Measurements from ENCODE around the gene SHISAL1.

The SHISAL1 gene

DNA sequence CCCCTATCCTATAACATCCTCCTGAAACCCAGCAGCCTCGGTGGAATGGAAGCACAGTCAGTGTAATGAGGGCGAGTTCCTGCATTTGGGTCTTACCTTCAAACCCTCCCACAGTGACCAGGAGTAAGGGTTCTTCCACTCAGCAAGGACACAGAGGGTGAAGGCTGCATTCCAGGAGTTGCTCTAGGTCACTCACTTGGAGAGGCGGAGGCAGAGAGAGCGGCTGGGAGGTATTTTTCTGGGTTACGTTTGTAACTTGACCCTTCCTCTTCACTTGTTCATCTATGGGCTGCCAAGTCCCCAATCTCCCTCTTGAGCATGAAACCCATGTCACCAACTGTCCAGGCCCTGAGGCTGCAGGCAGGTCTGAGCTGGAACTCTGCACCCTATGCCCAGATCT is 36.8 kb upstream of the SHISAL1 start:
- Mint-ChIP-seq H3K4me3 (no peak overlapping the region), H3K27me3 (peaks cover 58% of the 10 kb centered on the region), H3K4me1 (peaks cover 37% of the 10 kb centered on the region), H3K9me3 (no peaks in the 10 kb centered on the region), H3K27ac (no peak overlapping the region)
- ATAC-seq (no peak), DNase-seq (no peak)

DNA sequence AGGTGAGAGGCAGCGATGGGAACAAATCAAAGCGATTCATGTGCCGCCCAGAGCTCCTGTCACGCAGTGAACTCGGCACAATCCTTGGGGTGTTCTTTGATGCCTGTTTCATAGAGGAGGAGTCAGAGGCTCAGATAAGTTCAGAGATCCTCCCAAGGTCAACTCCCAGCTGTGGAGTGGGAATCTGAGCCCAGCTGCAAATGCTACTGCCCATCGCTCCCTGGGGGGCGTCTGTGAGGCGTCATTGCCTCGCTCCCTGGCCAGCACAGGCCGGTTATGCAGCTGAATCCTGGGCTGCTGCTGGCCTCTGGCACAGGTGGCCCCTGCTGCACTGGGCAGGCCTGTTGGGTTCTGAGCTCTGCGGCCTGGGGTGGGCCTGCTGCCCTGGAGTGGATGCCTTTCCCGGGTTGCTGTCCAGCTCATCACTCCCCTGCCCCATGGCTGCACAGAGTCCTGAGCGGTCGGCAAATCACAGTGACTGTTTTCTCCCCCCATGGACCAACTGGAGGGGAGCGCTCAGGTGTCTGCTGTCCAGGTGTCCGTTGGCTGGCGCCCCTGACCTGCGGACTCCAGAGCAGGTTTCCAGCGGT is 36.3 kb upstream of the SHISAL1 start:
- Mint-ChIP-seq H3K27me3 (peaks cover 52% of the 10 kb centered on the region), H3K4me1 (peaks cover 34% of the 10 kb centered on the region), H3K4me3 (no peak overlapping the region), H3K27ac (no peak overlapping the region), H3K9me3 (no peaks in the 10 kb centered on the region)
- DNase-seq (no peak), ATAC-seq (no peak)

DNA sequence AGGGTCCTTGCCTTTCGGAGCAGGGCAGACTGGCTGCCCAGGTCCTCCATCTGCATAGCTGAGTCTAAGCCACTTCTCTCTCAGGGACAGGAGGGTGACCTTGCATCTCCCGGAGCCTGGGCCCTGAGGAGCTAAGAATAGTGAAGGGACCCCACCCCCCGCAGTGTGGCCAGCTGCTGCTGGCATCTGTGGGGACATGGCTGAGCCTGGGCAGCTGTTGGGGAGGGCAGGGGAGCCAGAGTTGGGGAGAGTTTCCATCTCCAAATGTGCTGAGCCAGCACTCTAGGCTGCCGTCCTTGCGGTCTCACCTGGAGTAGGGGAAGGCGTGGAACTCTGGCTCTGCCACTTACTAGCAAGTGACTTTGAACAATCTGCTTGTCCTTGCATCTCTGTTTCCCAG is 34.8 kb upstream of the SHISAL1 start:
- Mint-ChIP-seq H3K4me3 (no peak overlapping the region), H3K9me3 (no peaks in the 10 kb centered on the region), H3K27ac (no peak overlapping the region), H3K4me1 (peaks cover 26% of the 10 kb centered on the region), H3K27me3 (peaks cover 37% of the 10 kb centered on the region)
- DNase-seq (no peak), ATAC-seq (no peak)

DNA sequence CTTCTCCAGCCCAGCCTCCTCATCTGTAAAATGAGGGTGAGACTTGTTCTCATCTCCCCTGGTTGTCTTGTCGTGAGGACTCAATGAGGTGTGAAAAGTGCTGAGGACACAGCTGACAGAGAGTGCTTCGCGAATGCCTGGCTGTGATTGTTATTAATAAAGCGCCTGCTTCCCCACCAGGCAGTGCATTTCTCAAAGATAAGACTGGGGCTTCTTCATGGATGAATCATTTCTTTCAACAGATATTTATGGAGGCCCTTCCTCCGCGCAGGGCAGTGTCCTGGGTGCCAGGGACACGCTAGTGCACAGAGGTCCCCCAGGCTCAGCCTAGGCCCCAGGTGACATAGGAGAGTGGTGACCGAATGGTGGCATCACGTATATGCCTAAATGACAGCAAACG is 34.3 kb upstream of the SHISAL1 start:
- ATAC-seq = no peak
- Mint-ChIP-seq H3K4me3 (no peak overlapping the region), H3K27ac (no peak overlapping the region), H3K27me3 (peaks cover 36% of the 10 kb centered on the region), H3K4me1 (peaks cover 21% of the 10 kb centered on the region), H3K9me3 (no peaks in the 10 kb centered on the region)
- DNase-seq = no peak

DNA sequence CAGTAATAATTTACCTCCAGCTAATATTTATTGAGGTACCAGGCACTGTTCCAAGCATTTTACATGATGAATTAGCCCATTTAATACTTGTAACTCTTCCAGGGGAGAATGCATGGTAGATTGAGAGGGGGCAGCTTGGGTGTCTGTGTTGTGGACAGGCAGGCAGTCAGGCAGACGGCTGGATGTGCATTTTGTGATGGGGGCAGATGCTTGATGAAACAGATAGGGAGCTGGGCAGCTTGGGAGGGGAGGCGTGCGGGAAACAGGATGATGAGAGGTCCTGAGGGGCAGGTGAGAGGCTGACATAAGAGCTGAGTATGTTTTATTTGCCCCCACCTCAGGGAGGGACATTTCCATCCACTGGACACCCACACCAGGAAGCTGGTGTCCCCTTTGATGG is 33.1 kb upstream of the SHISAL1 start:
- no peak overlapping the region for H3K4me3 Mint-ChIP-seq
- no peaks in the 10 kb centered on the region for H3K9me3 Mint-ChIP-seq
- peaks cover 9% of the 10 kb centered on the region for H3K4me1 Mint-ChIP-seq
- no peak overlapping the region for H3K27ac Mint-ChIP-seq
- no peak for ATAC-seq
- peaks cover 26% of the 10 kb centered on the region for H3K27me3 Mint-ChIP-seq
- no peak for DNase-seq

DNA sequence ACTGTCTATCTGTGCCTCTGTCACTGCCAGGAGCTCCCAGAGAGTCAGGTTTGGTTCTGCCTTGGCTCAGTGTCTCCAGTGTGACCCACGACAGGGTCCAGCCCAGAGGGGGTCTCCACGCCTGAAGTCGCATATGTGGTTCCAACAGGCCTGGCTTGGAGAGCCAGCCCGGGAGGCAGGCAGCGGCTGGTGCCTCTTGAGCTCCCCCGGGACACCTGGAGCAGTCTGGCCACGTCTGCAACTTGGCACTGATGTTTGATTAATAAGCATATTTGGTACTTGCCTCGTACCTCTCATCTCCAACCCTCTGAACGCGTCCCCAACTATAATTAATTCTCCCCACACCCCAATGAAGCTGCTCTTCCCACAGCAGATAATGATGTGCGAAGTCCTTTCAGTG is 31.7 kb upstream of the SHISAL1 start:
- DNase-seq (no peak), ATAC-seq (no peak)
- peaks cover 16% of the 10 kb centered on the region for H3K27me3 Mint-ChIP-seq
- H3K9me3 Mint-ChIP-seq = no peaks in the 10 kb centered on the region
- H3K27ac Mint-ChIP-seq = no peak overlapping the region
- H3K4me3 Mint-ChIP-seq = no peak overlapping the region
- H3K4me1 Mint-ChIP-seq = no peaks in the 10 kb centered on the region

DNA sequence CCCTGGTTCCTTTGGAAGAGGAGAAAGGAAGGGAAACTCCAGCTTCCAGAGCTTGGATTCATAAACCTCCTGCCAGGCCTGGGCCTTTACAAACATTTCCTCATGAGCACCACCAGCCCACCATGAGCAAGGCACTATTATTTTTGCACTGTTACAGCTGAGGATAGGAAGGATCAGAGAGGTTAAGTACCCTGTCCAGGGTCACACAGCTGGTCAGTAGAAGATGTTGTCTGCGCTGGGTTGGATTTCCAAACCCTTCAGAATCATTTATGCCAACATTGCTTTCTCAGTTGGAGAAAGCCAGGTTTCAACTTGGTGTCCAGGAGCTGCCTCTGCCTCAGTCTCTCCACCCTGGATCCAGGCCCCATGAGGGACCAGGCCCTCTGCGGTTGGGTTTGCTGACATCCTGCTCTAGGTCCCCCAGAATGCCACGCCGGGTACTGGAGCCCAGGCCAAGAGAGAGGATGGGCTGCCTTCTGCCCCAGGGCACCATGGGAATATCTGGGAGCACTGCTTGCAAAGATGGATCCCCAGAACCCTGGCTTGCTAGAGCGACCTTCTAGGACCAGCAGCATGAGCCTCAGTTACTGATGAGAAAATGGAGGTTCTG is 29.7 kb upstream of the SHISAL1 start:
- no peak for ATAC-seq
- Mint-ChIP-seq H3K27ac (no peak overlapping the region), H3K4me3 (no peak overlapping the region)

DNA sequence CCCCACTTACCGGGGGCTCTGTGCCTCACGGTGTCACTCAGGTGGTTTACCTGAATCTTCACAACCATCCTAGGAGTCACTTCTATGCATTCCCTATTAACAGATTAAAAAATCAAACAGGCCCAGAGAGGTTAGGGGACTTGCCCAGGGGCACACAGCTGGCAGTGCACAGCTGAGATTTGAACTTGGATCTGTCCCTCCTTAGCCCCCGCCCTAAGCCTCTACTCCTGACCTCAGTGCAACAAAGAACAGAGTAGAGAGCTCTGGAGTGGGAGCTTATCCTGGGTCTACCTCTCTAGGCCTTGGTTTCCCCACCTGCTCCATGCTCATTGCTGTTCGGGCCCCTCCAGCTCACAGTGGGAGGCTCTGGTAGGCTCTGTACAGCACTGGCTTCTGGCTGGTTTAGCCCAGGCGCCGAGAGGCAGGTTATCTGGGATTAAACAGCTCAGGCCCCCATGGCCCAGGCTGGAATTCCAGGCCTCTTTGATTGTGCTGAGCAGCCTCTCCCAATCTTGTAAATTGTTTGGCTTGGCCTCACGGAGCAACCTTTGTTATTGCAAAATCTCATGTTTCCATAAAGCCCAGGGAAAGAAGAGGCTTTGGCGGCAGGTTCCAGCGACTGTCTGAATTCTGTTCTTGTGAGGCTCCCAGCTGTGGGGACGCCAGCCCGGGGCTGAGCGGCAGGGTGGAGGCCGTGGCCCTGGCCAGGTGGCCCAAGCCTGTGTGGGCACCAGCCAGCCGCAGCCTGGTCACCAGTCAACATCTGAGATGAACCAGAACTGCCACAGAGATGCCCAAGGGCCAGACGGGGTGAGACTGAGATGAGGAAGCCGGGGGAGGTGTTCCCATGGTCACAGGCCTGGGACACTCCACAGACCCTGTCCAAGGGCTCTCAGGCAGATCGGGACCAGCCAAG is 28.9 kb upstream of the SHISAL1 start:
- DNase-seq (no peak), ATAC-seq (no peak)
- no peak overlapping the region for H3K4me3 Mint-ChIP-seq

More for the DNA sequence above, 29.7 kb upstream of the SHISAL1 start:
- Mint-ChIP-seq H3K27me3 (peaks cover 9% of the 10 kb centered on the region), H3K4me1 (peaks cover 3% of the 10 kb centered on the region), H3K9me3 (no peaks in the 10 kb centered on the region)
- DNase-seq = no peak

DNA sequence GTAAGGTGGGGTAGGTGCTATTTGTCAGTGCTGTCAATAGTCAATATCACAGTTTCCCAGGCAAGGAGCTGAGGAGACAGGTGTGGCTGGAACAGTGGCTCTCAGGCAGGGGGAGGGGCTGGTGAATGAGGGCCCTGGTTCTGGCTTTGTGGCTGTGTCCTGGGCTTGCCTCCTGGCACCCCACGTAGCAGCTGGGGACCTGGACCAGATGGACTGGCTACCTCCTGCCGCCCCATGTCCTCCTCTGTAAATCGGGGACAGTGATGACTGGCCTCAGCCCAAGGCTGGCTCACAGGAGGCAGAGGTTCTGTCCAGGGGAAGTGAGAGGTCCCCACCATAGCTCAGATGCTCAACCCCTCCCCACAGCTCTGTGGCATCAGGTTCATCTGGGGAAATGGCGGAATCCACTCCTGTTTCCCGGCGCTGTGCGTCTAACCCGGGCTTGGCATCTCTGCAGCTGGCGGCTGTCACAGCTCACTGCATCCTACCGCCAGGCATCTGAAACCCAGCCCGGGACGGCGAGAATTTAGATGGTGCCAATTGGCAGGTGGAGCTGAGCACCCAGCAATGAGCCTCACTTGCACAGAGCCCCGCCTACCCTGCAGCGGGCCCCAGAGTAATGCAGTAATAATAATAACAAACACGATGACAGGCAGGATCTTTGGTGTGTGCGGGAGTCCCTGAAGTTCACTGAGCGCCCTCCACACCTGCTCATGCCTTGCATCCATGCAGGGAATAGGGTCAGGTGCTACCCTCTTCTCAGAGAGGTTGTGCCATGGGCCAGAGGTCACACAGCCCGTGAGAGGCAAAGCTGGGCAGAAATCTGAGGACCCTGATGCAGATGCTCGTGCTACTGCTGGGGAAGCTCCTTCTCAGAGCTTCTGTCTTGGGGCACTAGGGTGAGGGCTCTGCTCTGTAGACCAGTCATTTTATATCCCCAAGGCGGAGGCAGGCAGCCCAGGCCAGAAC is 27.8 kb upstream of the SHISAL1 start:
- ATAC-seq = no peak
- no peak overlapping the region for H3K4me3 Mint-ChIP-seq
- no peak for DNase-seq
- no peak overlapping the region for H3K27ac Mint-ChIP-seq
- peaks cover 7% of the 10 kb centered on the region for H3K4me1 Mint-ChIP-seq
- H3K27me3 Mint-ChIP-seq = no peaks in the 10 kb centered on the region
- no peaks in the 10 kb centered on the region for H3K9me3 Mint-ChIP-seq

More for the DNA sequence above, 28.9 kb upstream of the SHISAL1 start:
- H3K4me1 Mint-ChIP-seq = peaks cover 7% of the 10 kb centered on the region
- no peaks in the 10 kb centered on the region for H3K9me3 Mint-ChIP-seq
- no peak overlapping the region for H3K27ac Mint-ChIP-seq
- peaks cover 4% of the 10 kb centered on the region for H3K27me3 Mint-ChIP-seq

DNA sequence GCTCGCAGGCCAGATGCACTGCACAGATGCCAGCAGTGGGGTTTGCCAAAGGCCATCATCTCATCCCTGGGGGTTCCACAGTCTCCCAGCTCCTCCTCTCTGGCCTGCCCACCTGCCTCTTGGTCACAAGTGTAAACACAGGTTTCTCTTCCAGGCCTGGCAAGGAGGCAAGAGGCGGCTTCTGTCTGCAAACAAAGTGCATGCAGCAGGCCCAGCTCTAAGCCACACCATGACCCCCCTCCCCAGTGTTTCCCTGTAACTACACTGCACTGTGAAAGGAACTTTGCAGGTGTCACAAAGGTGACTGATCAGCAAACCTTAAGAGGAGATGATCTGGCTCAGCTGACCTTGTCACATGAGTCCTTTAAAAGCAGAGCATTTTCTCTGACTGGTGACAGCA is 26.2 kb upstream of the SHISAL1 start:
- Mint-ChIP-seq H3K27ac (no peak overlapping the region), H3K9me3 (no peaks in the 10 kb centered on the region), H3K4me3 (no peak overlapping the region), H3K4me1 (peaks cover 7% of the 10 kb centered on the region), H3K27me3 (no peaks in the 10 kb centered on the region)
- DNase-seq (no peak), ATAC-seq (no peak)

DNA sequence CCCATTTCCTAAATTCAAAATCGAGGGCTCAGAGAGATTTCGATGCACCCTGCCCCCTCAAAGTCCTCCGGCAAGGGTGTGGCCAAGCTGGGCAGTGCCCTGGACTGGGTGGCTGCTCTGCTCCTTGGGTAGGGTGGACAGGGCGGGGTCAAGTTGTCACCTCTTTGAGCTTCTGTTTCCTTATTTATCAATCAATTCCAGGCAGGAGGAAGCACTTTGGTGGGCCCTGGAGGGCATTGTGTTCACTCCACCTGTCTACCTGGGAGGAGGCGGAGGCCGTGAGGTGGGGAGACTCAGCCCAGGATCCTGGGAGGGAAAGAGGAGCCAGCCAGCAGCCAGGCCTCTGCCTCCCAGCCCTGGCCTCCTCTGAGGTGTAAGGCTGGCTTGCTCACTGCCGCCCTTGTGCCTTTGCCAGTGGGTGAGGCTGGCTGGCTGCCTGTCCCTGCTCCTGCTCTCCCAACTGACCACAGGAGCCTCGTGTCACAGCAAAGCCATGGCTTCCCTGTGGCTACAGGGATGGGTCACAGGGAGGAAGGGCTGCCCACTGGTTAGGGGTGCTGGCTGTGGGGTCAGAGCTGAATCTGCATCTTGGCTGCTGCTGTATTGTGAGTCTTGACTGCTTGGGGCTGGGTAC is 25.5 kb upstream of the SHISAL1 start:
- DNase-seq = no peak
- no peaks in the 10 kb centered on the region for H3K9me3 Mint-ChIP-seq
- H3K27me3 Mint-ChIP-seq = no peaks in the 10 kb centered on the region
- no peak overlapping the region for H3K4me3 Mint-ChIP-seq
- no peak overlapping the region for H3K27ac Mint-ChIP-seq
- H3K4me1 Mint-ChIP-seq = peaks cover 7% of the 10 kb centered on the region
- no peak for ATAC-seq

DNA sequence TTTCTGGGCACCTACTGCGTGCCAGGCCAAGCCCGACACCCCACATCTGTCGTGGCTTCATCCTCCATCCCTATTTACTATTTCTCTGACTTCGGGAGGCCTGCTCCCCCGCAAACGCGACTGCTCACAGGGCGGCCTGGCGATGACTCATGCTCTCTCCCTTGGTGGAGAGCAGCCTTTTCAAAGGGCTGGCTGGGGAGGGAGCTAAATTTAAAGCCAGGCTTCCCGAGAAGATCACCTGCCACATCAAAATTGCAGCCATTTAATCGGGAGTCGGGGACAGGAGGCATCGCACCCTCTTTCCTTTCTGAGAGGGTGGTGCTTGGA is 24.9 kb upstream of the SHISAL1 start:
- H3K4me3 Mint-ChIP-seq = no peak overlapping the region
- no peak for ATAC-seq
- no peak overlapping the region for H3K27ac Mint-ChIP-seq
- peaks cover 7% of the 10 kb centered on the region for H3K4me1 Mint-ChIP-seq
- H3K9me3 Mint-ChIP-seq = no peaks in the 10 kb centered on the region
- H3K27me3 Mint-ChIP-seq = peaks cover 3% of the 10 kb centered on the region
- DNase-seq = no peak

DNA sequence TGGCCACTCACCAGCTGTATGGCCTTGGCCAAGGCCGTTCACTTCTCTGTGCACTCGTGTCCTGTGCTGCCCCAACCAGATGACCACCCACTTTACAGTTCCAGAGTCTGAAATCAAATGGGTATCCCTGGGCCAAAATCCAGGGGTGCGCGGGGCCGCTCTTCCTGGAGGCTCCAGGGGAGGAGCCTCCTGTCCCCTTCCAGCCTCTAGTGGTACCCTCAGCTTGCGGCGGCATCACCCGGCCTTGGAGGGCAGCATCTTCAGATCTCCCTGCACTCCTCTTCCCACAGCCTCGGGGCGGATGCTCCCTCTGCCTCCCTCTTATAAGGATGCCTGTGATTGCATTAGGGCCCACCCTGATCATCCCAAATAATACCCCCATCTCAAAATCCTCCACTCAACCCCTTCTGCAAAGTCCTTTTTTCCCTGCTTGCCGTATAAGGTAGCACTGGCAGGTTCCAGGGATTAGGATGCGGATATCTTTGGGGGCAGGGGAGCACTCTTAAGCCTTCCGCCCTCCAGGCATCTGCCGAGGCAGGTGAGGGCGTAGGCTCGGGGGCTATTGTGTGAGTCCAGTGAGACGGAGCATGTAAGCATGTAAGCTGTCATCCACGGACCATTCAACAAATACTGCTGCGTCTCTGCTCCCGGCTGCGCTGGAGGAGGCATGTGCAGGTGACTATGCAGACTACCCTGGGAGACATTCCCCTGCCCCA is 24.4 kb upstream of the SHISAL1 start:
- Mint-ChIP-seq H3K27ac (no peak overlapping the region), H3K27me3 (peaks cover 8% of the 10 kb centered on the region), H3K4me1 (peaks cover 10% of the 10 kb centered on the region), H3K4me3 (no peak overlapping the region), H3K9me3 (no peaks in the 10 kb centered on the region)
- no peak for ATAC-seq
- no peak for DNase-seq

DNA sequence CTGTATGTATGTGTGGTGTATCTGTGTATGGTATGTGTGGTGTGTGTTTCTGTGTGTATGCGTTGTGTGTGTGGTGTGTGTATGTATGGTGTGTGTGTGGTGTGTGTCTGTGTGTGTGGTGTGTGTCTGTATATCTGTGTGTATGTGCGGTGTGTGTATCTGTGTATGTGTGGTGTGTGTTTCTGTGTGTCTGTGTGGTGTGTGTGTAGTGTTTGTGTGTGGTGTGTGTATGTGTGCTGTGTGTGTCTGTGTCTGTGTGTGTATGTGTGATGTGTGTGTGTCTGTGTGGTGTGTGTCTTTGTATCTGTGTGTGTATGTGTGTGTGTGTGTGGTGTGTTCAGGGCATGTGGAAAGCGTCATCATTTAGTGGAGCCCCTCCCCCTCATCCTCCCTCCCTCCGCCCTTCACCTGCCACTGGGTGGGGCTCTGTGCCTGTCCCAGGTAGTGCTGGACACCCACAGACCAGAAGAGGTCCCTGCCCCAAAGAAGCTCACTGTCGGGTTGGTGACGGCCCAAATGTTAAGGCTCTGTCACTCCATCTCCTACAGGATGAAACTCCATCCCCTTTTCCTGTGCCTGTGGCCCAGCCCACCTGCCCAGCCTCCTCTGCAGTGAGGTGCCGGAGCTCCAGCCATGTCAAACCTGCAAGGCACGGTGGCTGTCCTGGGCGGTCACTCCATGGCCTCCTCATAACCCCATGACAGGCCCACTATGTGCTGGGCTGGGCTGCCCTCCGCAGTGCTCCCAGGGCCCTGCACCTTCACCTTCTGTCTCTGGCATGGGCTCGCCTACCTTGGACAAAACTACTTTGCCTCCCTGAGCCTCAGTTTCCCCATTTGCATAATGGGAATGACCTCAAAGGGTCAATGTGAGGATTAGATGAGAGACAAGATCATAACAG is 23.4 kb upstream of the SHISAL1 start:
- H3K4me1 Mint-ChIP-seq = peaks cover 14% of the 10 kb centered on the region
- DNase-seq = peak in 1 of 2 donors; percentile 44
- ATAC-seq = peak; percentile 68
- H3K27me3 Mint-ChIP-seq = peaks cover 14% of the 10 kb centered on the region
- no peaks in the 10 kb centered on the region for H3K9me3 Mint-ChIP-seq
- no peak overlapping the region for H3K4me3 Mint-ChIP-seq
- H3K27ac Mint-ChIP-seq = no peak overlapping the region

All from stimulated activated naive CD8-positive, alpha-beta T cell treated with anti-CD3 and anti-CD28 coated beads, Interleukin-15, amount 100 ng/mL, for 72 hours (primary cell).